NCI-H774 (cell line): ENCODE data around the gene CDC37L1.
A peak's percentile ranks its signal among the peaks of the same experiment; 100 is the strongest.

Source experiments
- DNase-seq: peaks from one replicate; lab custom pipeline; 2025; lab: John Stamatoyannopoulos, UW

The CDC37L1 gene

GRCh38 chr9:4668604-4669003 lies 10.8 kb upstream of the CDC37L1 start:
- no peak for DNase-seq

- no peak for DNase-seq
These were observed 9.5 kb upstream of the CDC37L1 start for GRCh38 chr9:4669890-4670289.

GRCh38 chr9:4670591-4670990 lies 8.8 kb upstream of the CDC37L1 start:
- DNase-seq, result no peak

GRCh38 chr9:4671737-4672136 lies 7.6 kb upstream of the CDC37L1 start:
- no peak for DNase-seq

GRCh38 chr9:4674783-4675182 lies 4.6 kb upstream of the CDC37L1 start:
- DNase-seq, result no peak

GRCh38 chr9:4677392-4677791 lies 2.0 kb upstream of the CDC37L1 start:
- no peak for DNase-seq

GRCh38 chr9:4678679-4679267 lies 596 bp upstream of the CDC37L1 start:
- peak; percentile 57 for DNase-seq

- DNase-seq, result no peak
These were observed 780 bp downstream of the CDC37L1 start for GRCh38 chr9:4680173-4680525.

GRCh38 chr9:4680750-4681149 lies 1.4 kb downstream of the CDC37L1 start:
- no peak for DNase-seq

GRCh38 chr9:4684820-4685219 lies 5.5 kb downstream of the CDC37L1 start:
- DNase-seq, result no peak

- no peak for DNase-seq
These were observed 6.7 kb downstream of the CDC37L1 start for GRCh38 chr9:4686112-4686511.

- no peak for DNase-seq
These were observed 7.2 kb downstream of the CDC37L1 start for GRCh38 chr9:4686584-4686983.

- no peak for DNase-seq
These were observed 9.7 kb downstream of the CDC37L1 start for GRCh38 chr9:4689021-4689420.

- no peak for DNase-seq
These were observed 10.3 kb downstream of the CDC37L1 start for GRCh38 chr9:4689687-4690104.

GRCh38 chr9:4690144-4690543 lies 10.8 kb downstream of the CDC37L1 start:
- no peak for DNase-seq

- no peak for DNase-seq
These were observed 12.4 kb downstream of the CDC37L1 start for GRCh38 chr9:4691795-4692194.

- no peak for DNase-seq
These were observed 20.7 kb downstream of the CDC37L1 start for GRCh38 chr9:4700091-4700490.

GRCh38 chr9:4700932-4701331 lies 21.6 kb downstream of the CDC37L1 start:
- DNase-seq, result no peak

GRCh38 chr9:4701526-4701925 lies 22.2 kb downstream of the CDC37L1 start:
- DNase-seq, result no peak

- no peak for DNase-seq
These were observed 24.8 kb downstream of the CDC37L1 start for GRCh38 chr9:4704129-4704528.

- no peak for DNase-seq
These were observed 26.7 kb downstream of the CDC37L1 start for GRCh38 chr9:4706021-4706420.

GRCh38 chr9:4706971-4707622 lies 27.7 kb downstream of the CDC37L1 start:
- no peak for DNase-seq

- no peak for DNase-seq
These were observed 30.0 kb downstream of the CDC37L1 start for GRCh38 chr9:4709380-4709779.

GRCh38 chr9:4713849-4714248 lies 34.5 kb downstream of the CDC37L1 start:
- no peak for DNase-seq
